ENCODE data around the gene NPIPB8. TPM values are rescaled to one million over a fixed set of nuclear protein-coding genes. Genes with fewer than 3 reads are reported as not detected.
"Not testable (repeated sequence)": the region's sequence is repeated elsewhere in the genome, so short reads cannot be mapped to it uniquely, and the experiment has no call there.

Gene NPIPB8
- total RNA-seq, 2 experiments from 2014 or later: 0.30 TPM; not detected in 1

GRCh38 chr16:28630905-28631304, 7.0 kb upstream of the NPIPB8 start:
- H3K4me1 Mint-ChIP-seq; CTCF ChIA-PET; H3K36me3 Mint-ChIP-seq (ENCODE audit: low read depth); H3K27ac Mint-ChIP-seq; H3K9me3 Mint-ChIP-seq; POLR2A ChIA-PET; H3K4me3 Mint-ChIP-seq; DNase-seq: not testable (repeated sequence)
- H3K27me3 Mint-ChIP-seq: peaks cover 13% of the 10 kb centered on the region

GRCh38 chr16:28636093-28636823, 1.6 kb upstream of the NPIPB8 start:
- H3K4me3 Mint-ChIP-seq; H3K27ac Mint-ChIP-seq; CTCF ChIA-PET; H3K4me1 Mint-ChIP-seq; POLR2A ChIA-PET; DNase-seq; H3K9me3 Mint-ChIP-seq; H3K36me3 Mint-ChIP-seq (ENCODE audit: low read depth); H3K27me3 Mint-ChIP-seq: not testable (repeated sequence)

GRCh38 chr16:28638359-28638758, 494 bp downstream of the NPIPB8 start:
- H3K27me3 Mint-ChIP-seq; H3K9me3 Mint-ChIP-seq; H3K4me1 Mint-ChIP-seq; H3K36me3 Mint-ChIP-seq (ENCODE audit: low read depth); H3K4me3 Mint-ChIP-seq; CTCF ChIA-PET; DNase-seq; H3K27ac Mint-ChIP-seq; POLR2A ChIA-PET: not testable (repeated sequence)

GRCh38 chr16:28639959-28640358, 2.1 kb downstream of the NPIPB8 start:
- DNase-seq; POLR2A ChIA-PET; H3K27ac Mint-ChIP-seq; H3K4me1 Mint-ChIP-seq; CTCF ChIA-PET; H3K4me3 Mint-ChIP-seq; H3K36me3 Mint-ChIP-seq (ENCODE audit: low read depth); H3K9me3 Mint-ChIP-seq; H3K27me3 Mint-ChIP-seq: not testable (repeated sequence)

GRCh38 chr16:28666264-28666663, 28.4 kb downstream of the NPIPB8 start:
- H3K4me3 Mint-ChIP-seq; POLR2A ChIA-PET; H3K27ac Mint-ChIP-seq; H3K27me3 Mint-ChIP-seq; H3K9me3 Mint-ChIP-seq; H3K36me3 Mint-ChIP-seq (ENCODE audit: low read depth); H3K4me1 Mint-ChIP-seq; CTCF ChIA-PET; DNase-seq: not testable (repeated sequence)

- H3K4me3 Mint-ChIP-seq; DNase-seq; H3K4me1 Mint-ChIP-seq; CTCF ChIA-PET; H3K27ac Mint-ChIP-seq; H3K36me3 Mint-ChIP-seq (ENCODE audit: low read depth); POLR2A ChIA-PET; H3K27me3 Mint-ChIP-seq; H3K9me3 Mint-ChIP-seq: not testable (repeated sequence)
Measured at GRCh38 chr16:28667480-28667879, 29.6 kb downstream of the NPIPB8 start.

- H3K27me3 Mint-ChIP-seq; H3K4me3 Mint-ChIP-seq; H3K27ac Mint-ChIP-seq; DNase-seq; H3K4me1 Mint-ChIP-seq; CTCF ChIA-PET; POLR2A ChIA-PET; H3K36me3 Mint-ChIP-seq (ENCODE audit: low read depth); H3K9me3 Mint-ChIP-seq: not testable (repeated sequence)
Measured at GRCh38 chr16:28668199-28668598, 30.3 kb downstream of the NPIPB8 start.

- H3K27ac Mint-ChIP-seq; H3K9me3 Mint-ChIP-seq; H3K4me3 Mint-ChIP-seq; H3K36me3 Mint-ChIP-seq (ENCODE audit: low read depth); H3K27me3 Mint-ChIP-seq; CTCF ChIA-PET; POLR2A ChIA-PET; DNase-seq; H3K4me1 Mint-ChIP-seq: not testable (repeated sequence)
Measured at GRCh38 chr16:28688327-28688952, 50.6 kb downstream of the NPIPB8 start.

GRCh38 chr16:28689425-28689824, 51.6 kb downstream of the NPIPB8 start:
- DNase-seq; H3K4me1 Mint-ChIP-seq; H3K9me3 Mint-ChIP-seq; POLR2A ChIA-PET; H3K27me3 Mint-ChIP-seq; H3K36me3 Mint-ChIP-seq (ENCODE audit: low read depth); H3K4me3 Mint-ChIP-seq; H3K27ac Mint-ChIP-seq; CTCF ChIA-PET: not testable (repeated sequence)

- H3K27me3 Mint-ChIP-seq; H3K4me3 Mint-ChIP-seq; H3K27ac Mint-ChIP-seq; H3K4me1 Mint-ChIP-seq; POLR2A ChIA-PET; H3K36me3 Mint-ChIP-seq (ENCODE audit: low read depth); DNase-seq; H3K9me3 Mint-ChIP-seq; CTCF ChIA-PET: not testable (repeated sequence)
Measured at GRCh38 chr16:28691722-28692121, 53.9 kb downstream of the NPIPB8 start.

- H3K36me3 Mint-ChIP-seq (ENCODE audit: low read depth); H3K4me1 Mint-ChIP-seq; CTCF ChIA-PET; H3K4me3 Mint-ChIP-seq; H3K27me3 Mint-ChIP-seq; H3K9me3 Mint-ChIP-seq; POLR2A ChIA-PET; H3K27ac Mint-ChIP-seq; DNase-seq: not testable (repeated sequence)
Measured at GRCh38 chr16:28693257-28693950, 55.5 kb downstream of the NPIPB8 start.

GRCh38 chr16:28699792-28700191, 61.9 kb downstream of the NPIPB8 start:
- H3K27ac Mint-ChIP-seq; H3K9me3 Mint-ChIP-seq; H3K4me1 Mint-ChIP-seq; DNase-seq; CTCF ChIA-PET; H3K27me3 Mint-ChIP-seq; POLR2A ChIA-PET; H3K4me3 Mint-ChIP-seq; H3K36me3 Mint-ChIP-seq (ENCODE audit: low read depth): not testable (repeated sequence)

GRCh38 chr16:28700349-28700748, 62.5 kb downstream of the NPIPB8 start:
- DNase-seq; H3K36me3 Mint-ChIP-seq (ENCODE audit: low read depth); H3K27me3 Mint-ChIP-seq; H3K4me1 Mint-ChIP-seq; POLR2A ChIA-PET; CTCF ChIA-PET; H3K9me3 Mint-ChIP-seq; H3K27ac Mint-ChIP-seq; H3K4me3 Mint-ChIP-seq: not testable (repeated sequence)

- H3K4me3 Mint-ChIP-seq; H3K27ac Mint-ChIP-seq; H3K9me3 Mint-ChIP-seq; DNase-seq; POLR2A ChIA-PET; H3K36me3 Mint-ChIP-seq (ENCODE audit: low read depth); CTCF ChIA-PET; H3K27me3 Mint-ChIP-seq; H3K4me1 Mint-ChIP-seq: not testable (repeated sequence)
Measured at GRCh38 chr16:28701384-28701783, 63.5 kb downstream of the NPIPB8 start.
